ENCODE results near the gene STAM. TPM values are rescaled to one million over a fixed set of nuclear protein-coding genes. Genes with fewer than 3 reads are reported as not detected.

Gene STAM
- total and polyA plus RNA-seq, 4 donors, result 11.9 to 76.8 (median 20.5) TPM

GRCh38 chr10:17676919-17677318 lies 33.0 kb downstream of the STAM start:
- WGBS, 2 donors, result 95 to 100% methylated on average over 1 of the region's 1 CpG
- peaks cover 0 to 3% (median 1%) of the 10 kb centered on the region in 4 donors for H3K9me3 ChIP-seq (ENCODE audit: control insufficient read depth in 4 of 4, insufficient read depth in 3 of 4, low read length in 3 of 4)
- DNase-seq, result no peak

DNA sequence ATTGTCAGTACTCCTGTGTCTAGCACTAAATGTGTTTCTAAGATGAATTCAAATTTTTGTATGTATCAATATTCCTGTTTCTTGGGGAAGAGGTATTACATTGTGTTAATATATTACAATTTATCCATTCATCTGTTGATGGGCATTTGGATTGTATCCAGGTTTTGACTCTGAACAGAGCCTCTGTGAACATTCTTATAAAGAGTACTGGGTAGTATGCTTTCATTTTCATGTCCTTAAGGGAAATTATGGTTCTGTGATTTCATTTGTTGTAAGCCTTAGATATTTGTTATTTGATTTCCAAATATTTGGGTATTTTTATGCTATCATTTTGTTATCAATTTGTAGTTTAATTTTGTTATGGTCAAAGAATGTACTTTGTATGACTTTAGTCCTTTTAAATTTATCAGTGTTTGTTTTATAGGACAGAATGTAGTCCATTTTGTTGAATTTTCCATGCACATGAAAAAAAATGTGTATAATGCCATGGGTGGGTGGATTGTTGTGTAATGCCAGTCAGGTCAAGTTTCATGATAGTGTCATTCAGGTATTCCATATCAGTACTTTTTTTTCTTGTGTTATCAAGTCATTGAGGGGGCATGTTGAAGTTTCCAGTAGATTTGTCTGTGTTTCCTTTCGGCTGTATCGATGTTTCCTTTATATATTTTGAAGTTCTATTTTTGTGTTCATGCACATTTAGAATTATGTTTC lies 38.4 kb downstream of the STAM start:
- H3K4me3 ChIP-seq, result no peak overlapping the region
- DNase-seq (no peak), ATAC-seq (ENCODE audit: insufficient read depth, low FRiP score) (no peak)
- no peak overlapping the region for H3K9ac ChIP-seq (ENCODE audit: insufficient read depth in 1 of 2, low read length in 2 of 2)
- H3K4me1 ChIP-seq (ENCODE audit: control insufficient read depth in 5 of 5, insufficient read depth in 5 of 5, low read length in 5 of 5), result peaks cover 0 to 8% (median 0%) of the 10 kb centered on the region in 5 donors
- 54 to 66% methylated on average over 2 of the region's 2 CpGs for WGBS, 2 donors
- H3K9me3 ChIP-seq (ENCODE audit: control insufficient read depth in 4 of 4, insufficient read depth in 3 of 4, low read length in 3 of 4), result peaks cover 0 to 3% (median 1%) of the 10 kb centered on the region in 4 donors
- no peaks in the 10 kb centered on the region for H3K27me3 ChIP-seq (ENCODE audit: control insufficient read depth in 3 of 3, insufficient read depth in 3 of 3, low read length in 2 of 3)
- H3K27ac ChIP-seq (ENCODE audit: low read depth in 1 of 2, low read length in 1 of 2), result peak overlapping the region in 1 of 2 donors; percentile 21
- no peak for TF ChIP-seq CTCF (IDR thresholded peaks at IDR 0.05; ENCODE audit: control extremely low read depth, extremely low read depth)
- peaks cover 0 to 7% (median under 1%) of the 10 kb centered on the region in 4 donors for H3K36me3 ChIP-seq (ENCODE audit: control insufficient read depth in 4 of 4, insufficient read depth in 4 of 4, low read length in 4 of 4)

More at GRCh38 chr10:17676919-17677318, 33.0 kb downstream of the STAM start:
- H3K9ac ChIP-seq (ENCODE audit: insufficient read depth in 1 of 2, low read length in 2 of 2), result no peak overlapping the region
- ATAC-seq (ENCODE audit: insufficient read depth, low FRiP score), result no peak
- peaks cover 0 to 17% (median 4%) of the 10 kb centered on the region in 5 donors for H3K4me1 ChIP-seq (ENCODE audit: control insufficient read depth in 5 of 5, insufficient read depth in 5 of 5, low read length in 5 of 5)
- H3K36me3 ChIP-seq (ENCODE audit: control insufficient read depth in 4 of 4, insufficient read depth in 4 of 4, low read length in 4 of 4), result peaks cover 0 to 7% (median 2%) of the 10 kb centered on the region in 4 donors
- H3K27me3 ChIP-seq (ENCODE audit: control insufficient read depth in 3 of 3, insufficient read depth in 3 of 3, low read length in 2 of 3), result no peaks in the 10 kb centered on the region
- no peak for TF ChIP-seq CTCF (IDR thresholded peaks at IDR 0.05; ENCODE audit: control extremely low read depth, extremely low read depth)
- no peak overlapping the region for H3K27ac ChIP-seq (ENCODE audit: low read depth in 1 of 2, low read length in 1 of 2)
- H3K4me3 ChIP-seq, result no peak overlapping the region

DNA sequence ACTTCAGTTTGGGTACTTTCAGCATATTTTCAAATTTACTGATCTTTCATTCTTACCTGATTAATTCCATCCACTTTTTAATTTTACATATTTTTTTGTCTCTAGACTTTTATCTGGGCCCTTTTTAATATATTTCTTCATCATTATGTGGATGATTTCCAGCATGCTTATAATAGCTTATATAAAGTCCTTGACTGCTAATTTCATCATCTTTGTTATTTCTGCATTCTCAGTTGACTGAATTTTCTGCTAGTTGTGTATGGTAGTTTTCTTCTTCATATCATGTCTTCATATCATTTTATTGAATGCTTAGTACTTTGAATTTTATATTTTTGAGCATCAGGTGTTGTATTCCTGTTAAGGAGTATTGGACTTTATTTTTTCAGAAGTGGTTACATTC lies 39.6 kb downstream of the STAM start:
- Histone ChIP-seq H3K27me3 (ENCODE audit: control insufficient read depth in 3 of 3, insufficient read depth in 3 of 3, low read length in 2 of 3) (no peaks in the 10 kb centered on the region), H3K4me1 (ENCODE audit: control insufficient read depth in 5 of 5, insufficient read depth in 5 of 5, low read length in 5 of 5) (peaks cover 0 to 8% (median 0%) of the 10 kb centered on the region in 5 donors), H3K27ac (ENCODE audit: low read depth in 1 of 2, low read length in 1 of 2) (no peak overlapping the region), H3K36me3 (ENCODE audit: control insufficient read depth in 4 of 4, insufficient read depth in 4 of 4, low read length in 4 of 4) (peaks cover 0 to 3% (median 3%) of the 10 kb centered on the region in 4 donors), H3K9me3 (ENCODE audit: control insufficient read depth in 4 of 4, insufficient read depth in 3 of 4, low read length in 3 of 4) (peaks cover 0 to 3% (median 1%) of the 10 kb centered on the region in 4 donors), H3K9ac (ENCODE audit: insufficient read depth in 1 of 2, low read length in 2 of 2) (no peak overlapping the region), H3K4me3 (no peak overlapping the region)
- TF ChIP-seq CTCF (IDR thresholded peaks at IDR 0.05; ENCODE audit: control extremely low read depth, extremely low read depth), result no peak
- DNase-seq, result no peak
- no peak for ATAC-seq (ENCODE audit: insufficient read depth, low FRiP score)
